Lung (tissue), 12 donors: ENCODE data around the gene ABTB1. TPM values are rescaled to one million over a fixed set of nuclear protein-coding genes. Genes with fewer than 3 reads are reported as not detected.

Experiments used
- ATAC-seq: fragments of 200-7000 bp; cut with Tn5 transposase; one replicate; pipeline ENCODE4 v1.9.1; 2020; ENCODE audit warnings: moderate number of reproducible peaks; ENCODE audit not compliant: insufficient read depth, low FRiP score
- DNase-seq, 3 donors: peaks; one replicate each; pipeline ENCODE4 v3.0.0-alpha.2; 2013 to 2017
- H3K27ac ChIP-seq, 2 donors: one replicate each; pipeline ENCODE4 v1.5.1; 2013; ENCODE audit warnings: mild to moderate bottlenecking in 2 of 2, moderate library complexity in 2 of 2, control low read depth in 1 of 2, inconsistent platforms in 1 of 2, low read depth in 1 of 2, low read length in 1 of 2
- H3K27me3 ChIP-seq, 3 donors: one replicate each; pipeline ENCODE4 v1.5.1; 2013; ENCODE audit warnings: low read length in 2 of 3; ENCODE audit not compliant: control insufficient read depth in 3 of 3, insufficient read depth in 3 of 3
- H3K36me3 ChIP-seq, 4 donors: one replicate each; pipeline ENCODE4 v1.5.1; 2013; ENCODE audit warnings: low read length in 4 of 4, mild to moderate bottlenecking in 1 of 4, moderate library complexity in 1 of 4; ENCODE audit not compliant: control insufficient read depth in 4 of 4, insufficient read depth in 4 of 4
- H3K4me1 ChIP-seq, 5 donors: one replicate each; pipeline ENCODE4 v1.5.1; 2013; ENCODE audit warnings: low read length in 5 of 5, mild to moderate bottlenecking in 2 of 5, moderate library complexity in 1 of 5; ENCODE audit not compliant: control insufficient read depth in 5 of 5, insufficient read depth in 5 of 5
- H3K4me3 ChIP-seq: one replicate; pipeline ENCODE4 v1.5.1; 2013; ENCODE audit warnings: mild to moderate bottlenecking, control low read depth, moderate library complexity
- H3K9ac ChIP-seq, 2 donors: one replicate each; pipeline ENCODE4 v1.5.1; 2013; ENCODE audit warnings: low read length in 2 of 2, control low read depth in 1 of 2; ENCODE audit not compliant: insufficient read depth in 1 of 2
- H3K9me3 ChIP-seq, 4 donors: one replicate each; pipeline ENCODE4 v1.5.1; 2013; ENCODE audit warnings: low read length in 3 of 4, mild to moderate bottlenecking in 1 of 4, moderate library complexity in 1 of 4; ENCODE audit not compliant: control insufficient read depth in 4 of 4, insufficient read depth in 3 of 4
- CTCF ChIP-seq: IDR thresholded peaks from 2 replicates; pipeline ENCODE4 v1.5.1; 2012; ENCODE audit warnings: mild to moderate bottlenecking; ENCODE audit errors: control extremely low read depth, extremely low read depth
- WGBS, 2 donors: extraction: QIAGEN DNeasy Blood & Tissue Kit; methylation state at CpG; one replicate each; pipeline ENCODE4 v1.1.7; 2013; 5-methylcytosine and 5-hydroxymethylcytosine counted together
- polyA plus RNA-seq, 2 donors: library from polyadenylated mRNA; stranded (reverse); fragments of 200-250 nt; gene quantifications; one replicate each; pipeline ENCODE4 v1.2.1, GENCODE V29; 2013
- total RNA-seq, 2 donors: library from RNA; depleted of rRNA in 1 of 2; stranded (reverse); fragments of >200 nt in 1 of 2; gene quantifications; one replicate each; pipeline ENCODE4 v1.2.1, GENCODE V29; 2014 to 2021
- donor health status: control.
- donor health status: control.
- donor health status: Bipolar disorder and iron deficiency.
- donor health status: healthy.
- donor health status: DM: yes; HTN: yes; CAD: no.

The ABTB1 gene
- total and polyA plus RNA-seq, 4 donors = 30.7 to 102 (median 48.6) TPM

GRCh38 chr3:127671523-127672428 is 976 bp upstream of the ABTB1 start:
- H3K27me3 ChIP-seq = no peaks in the 10 kb centered on the region
- peaks cover 0 to 17% (median 3%) of the 10 kb centered on the region in 5 donors for H3K4me1 ChIP-seq
- no peak for TF ChIP-seq CTCF
- peaks cover 0 to 6% (median 3%) of the 10 kb centered on the region in 4 donors for H3K36me3 ChIP-seq
- peak overlapping the region; percentile 63 for H3K4me3 ChIP-seq
- ATAC-seq (peak; percentile 5), DNase-seq (peak; percentile 29 to 41 (median 35))
- peak overlapping the region; percentile 84 to 95 for H3K27ac ChIP-seq
- WGBS, 2 donors = 19 to 22% methylated on average over 42 to 44 of the region's 44 CpGs
- peak overlapping the region in 1 of 2 donors; percentile 37 for H3K9ac ChIP-seq
- H3K9me3 ChIP-seq = no peaks in the 10 kb centered on the region

GRCh38 chr3:127673191-127674100 is 694 bp downstream of the ABTB1 start:
- H3K36me3 ChIP-seq = peaks cover 0 to 15% (median 7%) of the 10 kb centered on the region in 4 donors
- peak overlapping the region; percentile 86 for H3K4me3 ChIP-seq
- WGBS, 2 donors = 19 to 23% methylated on average over 46 to 51 of the region's 51 CpGs
- H3K4me1 ChIP-seq = peaks cover 0 to 17% (median 3%) of the 10 kb centered on the region in 5 donors
- peak; percentile 40 for ATAC-seq
- peak overlapping the region; percentile 62 to 84 for H3K27ac ChIP-seq
- peak; percentile 51 to 64 (median 60) for DNase-seq
- H3K27me3 ChIP-seq = no peaks in the 10 kb centered on the region
- H3K9ac ChIP-seq = peak overlapping the region; percentile 32 to 63
- no peaks in the 10 kb centered on the region for H3K9me3 ChIP-seq
- TF ChIP-seq CTCF = no peak

- Histone ChIP-seq H3K36me3 (peaks cover 0 to 22% (median 7%) of the 10 kb centered on the region in 4 donors), H3K9me3 (no peaks in the 10 kb centered on the region), H3K4me1 (peaks cover 0 to 17% (median 3%) of the 10 kb centered on the region in 5 donors), H3K9ac (no peak overlapping the region), H3K27me3 (no peaks in the 10 kb centered on the region), H3K27ac (no peak overlapping the region), H3K4me3 (no peak overlapping the region)
- 84 to 87% methylated on average over 17 of the region's 17 CpGs for WGBS, 2 donors
- no peak for TF ChIP-seq CTCF
- ATAC-seq (no peak), DNase-seq (no peak)
Measured at GRCh38 chr3:127674101-127674721, 1.5 kb downstream of the ABTB1 start.
